ENCODE results near the gene EPN2.

GRCh38 chr17:19305256-19305655 is 68.1 kb downstream of the EPN2 start:
- TF ChIP-seq CTCF (conservative IDR thresholded peaks at IDR 0.05): no peak
- no peak for TF ChIP-seq EZH2 (IDR thresholded peaks at IDR 0.05; ENCODE audit: low read depth)

Data from PC-9 (cell line).